ENCODE measurements around the gene ZNF594. TPM values are rescaled to one million over a fixed set of nuclear protein-coding genes. Genes with fewer than 3 reads are reported as not detected.

The ZNF594 gene
- total and polyA plus RNA-seq, 7 donors = 1.1 to 6.6 (median 3.1) TPM

GRCh38 chr17:5200360-5200759 is 8.7 kb upstream of the ZNF594 start:
- Histone ChIP-seq H3K27me3 (ENCODE audit: insufficient read depth in 3 of 3, low read length in 2 of 3) (no peaks in the 10 kb centered on the region), H3K4me1 (no peaks in the 10 kb centered on the region), H3K9me3 (no peaks in the 10 kb centered on the region), H3K27ac (no peak overlapping the region), H3K36me3 (ENCODE audit: insufficient read depth in 1 of 2, low read depth in 1 of 2) (no peaks in the 10 kb centered on the region), H3K4me3 (no peak overlapping the region)
- intact Hi-C loops (cut with DNase I) = no loop called here
- WGBS, 3 donors = 48 to 72% (median 49%) methylated on average over 2 of the region's 2 CpGs
- TF ChIP-seq CTCF (IDR thresholded peaks at IDR 0.05) = no peak
- ATAC-seq (no peak), DNase-seq (no peak)

GRCh38 chr17:5198472-5198871 is 6.8 kb upstream of the ZNF594 start:
- H3K9me3 ChIP-seq = no peaks in the 10 kb centered on the region
- WGBS, 3 donors = 88 to 91% (median 88%) methylated on average over 7 of the region's 7 CpGs
- ATAC-seq (no peak), DNase-seq (no peak)
- H3K4me1 ChIP-seq = no peaks in the 10 kb centered on the region
- no peak overlapping the region for H3K4me3 ChIP-seq
- H3K27ac ChIP-seq = no peak overlapping the region
- TF ChIP-seq CTCF (IDR thresholded peaks at IDR 0.05) = no peak
- H3K36me3 ChIP-seq (ENCODE audit: insufficient read depth in 1 of 2, low read depth in 1 of 2) = no peaks in the 10 kb centered on the region
- H3K27me3 ChIP-seq (ENCODE audit: insufficient read depth in 3 of 3, low read length in 2 of 3) = no peaks in the 10 kb centered on the region
- intact Hi-C loops (cut with DNase I) = no loop called here

- Histone ChIP-seq H3K9me3 (peaks cover 12% of the 10 kb centered on the region), H3K4me1 (peaks cover 12% of the 10 kb centered on the region), H3K27ac (no peak overlapping the region), H3K27me3 (ENCODE audit: insufficient read depth in 3 of 3, low read length in 2 of 3) (no peaks in the 10 kb centered on the region), H3K4me3 (no peak overlapping the region), H3K36me3 (ENCODE audit: insufficient read depth in 1 of 2, low read depth in 1 of 2) (peaks cover 2 to 3% of the 10 kb centered on the region in 2 donors)
- 77 to 85% (median 81%) methylated on average over 2 of the region's 2 CpGs for WGBS, 3 donors
- TF ChIP-seq CTCF (IDR thresholded peaks at IDR 0.05) = no peak
- ATAC-seq = no peak
- DNase-seq = no peak
- intact Hi-C loops (cut with DNase I) = no loop called here
Observed at GRCh38 chr17:5194346-5194745, 2.7 kb upstream of the ZNF594 start.

- no peaks in the 10 kb centered on the region for H3K27me3 ChIP-seq (ENCODE audit: insufficient read depth in 3 of 3, low read length in 2 of 3)
- intact Hi-C loops (cut with DNase I) = no loop called here
- no peaks in the 10 kb centered on the region for H3K4me1 ChIP-seq
- peaks cover 93% of the 10 kb centered on the region for H3K9me3 ChIP-seq
- peaks cover 8 to 29% of the 10 kb centered on the region in 2 donors for H3K36me3 ChIP-seq (ENCODE audit: insufficient read depth in 1 of 2, low read depth in 1 of 2)
- ATAC-seq (no peak), DNase-seq (no peak)
- TF ChIP-seq CTCF (IDR thresholded peaks at IDR 0.05) = no peak
- 98 to 100% (median 100%) methylated on average over 2 of the region's 2 CpGs for WGBS, 3 donors
- H3K27ac ChIP-seq = no peak overlapping the region
- no peak overlapping the region for H3K4me3 ChIP-seq
Observed at GRCh38 chr17:5184288-5184687, 7.4 kb downstream of the ZNF594 start.

- no peaks in the 10 kb centered on the region for H3K27me3 ChIP-seq (ENCODE audit: insufficient read depth in 3 of 3, low read length in 2 of 3)
- no peak overlapping the region for H3K4me3 ChIP-seq
- no peak for DNase-seq
- H3K9me3 ChIP-seq = peaks cover 95% of the 10 kb centered on the region
- TF ChIP-seq CTCF (IDR thresholded peaks at IDR 0.05) = no peak
- intact Hi-C loops (cut with DNase I) = no loop called here
- H3K4me1 ChIP-seq = no peaks in the 10 kb centered on the region
- no peak overlapping the region for H3K27ac ChIP-seq
- peaks cover 8 to 27% of the 10 kb centered on the region in 2 donors for H3K36me3 ChIP-seq (ENCODE audit: insufficient read depth in 1 of 2, low read depth in 1 of 2)
- ATAC-seq = no peak
Observed at GRCh38 chr17:5183410-5183793, 8.3 kb downstream of the ZNF594 start.

Measured in psoas muscle (tissue), 8 donors.